Stimulated activated CD4-positive, alpha-beta T cell treated with anti-CD3 and anti-CD28 coated beads, Interleukin-12 subunit alpha, Interleukin-12 subunit beta, amount 100 ng/mL, for 48 hours (primary cell): ENCODE data around the gene CD101.

Experiments
- DNase-seq, 3 donors: peaks; one replicate each; pipeline ENCODE4 v3.0.0-alpha.2; 2020; ENCODE audit warnings: low read depth in 2 of 3, low spot score in 1 of 3

The CD101 gene

DNA sequence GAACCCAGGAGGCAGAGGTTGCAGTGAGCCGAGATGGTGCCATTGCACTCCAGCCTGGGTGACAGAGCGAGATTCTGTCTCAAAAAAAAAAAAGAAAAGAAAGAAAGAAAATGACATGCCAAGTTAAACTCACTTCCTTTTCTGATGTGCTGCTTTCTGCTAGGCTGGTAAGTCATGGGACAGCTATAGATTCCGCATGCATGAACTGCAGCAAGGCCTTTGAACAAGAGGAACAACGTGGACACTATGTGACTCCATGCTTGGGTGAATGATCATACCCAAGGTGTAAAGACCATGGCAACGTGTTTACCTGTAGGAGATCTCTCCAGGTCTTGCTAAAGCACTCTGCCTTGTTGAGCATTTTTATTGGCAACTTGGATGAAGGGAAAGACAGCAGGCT is 48.3 kb downstream of the CD101 start:
- no peak for DNase-seq

DNA sequence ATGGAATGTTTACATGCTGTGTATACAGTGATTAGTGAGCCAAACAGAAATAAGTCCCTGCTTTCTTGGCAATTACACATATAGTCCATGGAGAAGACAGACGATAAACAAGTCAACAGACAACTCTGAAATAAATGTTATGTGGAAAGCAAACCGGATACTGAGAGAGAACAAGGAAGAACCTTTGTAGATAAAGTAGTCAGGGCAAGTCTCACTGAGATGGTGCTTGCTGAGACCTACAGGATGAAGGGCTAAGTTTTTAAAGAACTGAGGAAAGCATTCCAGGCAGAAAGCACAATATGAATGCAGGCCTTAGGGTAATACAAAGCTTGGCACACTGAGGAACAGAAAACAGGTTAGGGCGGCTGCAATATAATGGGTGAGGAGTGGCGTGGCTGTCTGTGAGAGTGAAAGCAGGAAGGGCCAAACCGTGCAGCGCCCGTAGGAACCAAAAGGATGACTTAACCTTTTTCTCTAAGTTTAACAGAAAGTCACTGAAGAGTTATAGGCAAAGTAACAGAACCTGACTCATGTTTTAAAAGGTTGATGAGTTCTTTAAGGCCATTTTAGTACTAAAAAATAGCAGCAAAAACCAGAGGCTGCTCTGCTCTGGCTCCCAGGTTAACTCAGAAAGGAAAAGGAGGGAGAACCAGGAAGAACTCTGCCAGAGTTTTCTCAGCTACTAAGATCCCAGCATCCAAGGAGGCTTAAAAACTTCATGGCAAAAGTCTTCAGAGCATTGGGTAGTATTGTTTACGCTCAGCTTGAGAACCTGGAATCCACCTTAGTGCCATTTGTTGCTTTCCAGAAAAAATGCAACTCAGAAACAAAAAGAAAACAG is 49.9 kb downstream of the CD101 start:
- peak in 2 of 3 donors; percentile 20 for DNase-seq

DNA sequence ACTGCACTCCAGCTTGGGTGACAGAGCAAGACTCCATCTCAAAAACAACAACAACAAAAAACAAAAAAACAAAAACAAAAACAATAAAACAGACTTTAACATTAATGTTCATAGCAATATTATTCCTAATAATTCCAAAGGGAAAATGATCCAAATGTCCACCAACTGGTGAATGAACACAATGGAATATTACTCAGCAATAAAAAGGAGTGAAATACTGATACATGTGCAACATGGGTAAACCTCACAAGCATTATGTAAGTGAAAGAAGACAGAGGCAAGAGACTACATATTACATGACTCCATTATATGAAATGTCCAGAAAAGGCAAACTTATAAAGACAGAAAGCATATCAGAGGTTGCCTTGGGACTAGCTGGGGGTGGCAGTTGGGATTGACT is 52.5 kb downstream of the CD101 start:
- DNase-seq: no peak

DNA sequence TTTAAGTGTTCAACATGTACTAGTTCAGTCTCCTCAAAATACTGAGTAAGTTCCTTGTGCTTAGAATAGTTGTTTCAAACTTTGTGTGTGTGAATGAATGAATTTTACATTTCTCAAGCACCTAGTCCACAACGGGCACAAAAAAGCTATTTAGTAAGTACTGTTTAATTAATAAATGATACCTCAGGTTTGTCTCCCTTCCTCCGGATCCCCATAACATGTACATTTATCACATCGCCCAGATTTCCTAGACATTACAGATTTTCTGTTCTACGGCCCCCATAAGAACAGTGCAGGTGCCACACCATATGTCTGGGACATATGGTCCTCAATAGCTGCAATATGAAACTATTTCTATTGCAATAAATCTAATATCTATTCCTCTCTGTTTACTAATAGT is 57.2 kb downstream of the CD101 start:
- DNase-seq: no peak

DNA sequence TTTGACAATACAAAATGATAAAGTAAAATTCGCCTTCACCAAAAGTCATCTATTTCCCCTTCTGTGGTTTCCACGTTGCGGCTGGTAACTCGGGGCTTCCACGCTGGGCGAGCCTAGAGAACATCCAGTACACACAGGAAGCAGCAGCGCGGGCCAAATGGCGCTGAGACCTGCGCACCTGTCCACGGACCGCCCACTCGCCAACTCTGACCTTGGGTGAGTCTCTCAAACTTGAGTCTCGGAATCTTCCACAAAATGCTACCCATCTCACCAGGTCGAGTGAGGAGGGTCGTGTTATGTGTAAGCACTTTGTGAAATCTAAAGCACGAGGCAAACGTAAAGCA is 57.7 kb downstream of the CD101 start:
- peak; percentile 54 to 65 (median 60) for DNase-seq

DNA sequence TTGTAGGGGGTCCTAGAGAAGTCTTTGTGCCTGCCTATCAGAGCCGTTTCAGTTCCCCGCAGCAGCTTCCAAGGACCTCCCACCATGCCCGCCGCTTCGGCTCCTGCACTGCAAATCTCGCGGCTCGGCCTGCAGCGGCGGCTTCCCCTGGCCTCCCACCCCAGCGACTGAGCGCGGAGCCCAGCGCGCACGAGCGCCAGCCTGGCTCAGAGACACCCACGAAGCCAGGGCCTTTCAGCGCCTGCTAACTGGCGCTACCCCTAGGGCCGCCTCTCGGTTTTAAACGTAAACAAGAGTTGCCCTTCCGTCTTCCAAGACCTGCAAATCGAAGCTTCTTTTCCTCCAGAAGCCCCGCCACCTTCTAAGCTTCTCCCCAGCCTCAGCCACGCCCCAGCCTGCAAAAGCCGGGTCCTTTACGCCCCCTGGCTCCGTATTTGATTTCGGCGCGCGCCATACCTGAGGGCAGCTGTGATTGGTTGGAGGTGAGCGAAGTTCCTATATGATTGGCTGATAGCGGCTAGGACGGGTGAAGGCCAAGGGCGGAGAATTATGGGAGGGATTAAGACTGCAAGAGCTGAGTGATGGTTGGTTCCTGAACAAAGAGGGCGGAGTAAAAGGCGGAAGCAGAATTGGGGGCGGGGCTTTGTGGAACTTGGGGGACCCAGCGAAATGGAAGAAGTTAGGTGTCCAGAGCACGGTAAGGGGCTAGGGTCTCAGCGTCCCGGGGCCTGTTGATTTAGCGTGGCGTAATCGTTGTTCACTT is 58.3 kb downstream of the CD101 start, which contains the start of gene TTF2:
Gene TTF2, plus strand, starts transcription at position 649 of the 763 bp plus-strand sequence. Its CDS starts 21 bp downstream, at position 670.
- peak; percentile 94 to 96 (median 95) for DNase-seq

DNA sequence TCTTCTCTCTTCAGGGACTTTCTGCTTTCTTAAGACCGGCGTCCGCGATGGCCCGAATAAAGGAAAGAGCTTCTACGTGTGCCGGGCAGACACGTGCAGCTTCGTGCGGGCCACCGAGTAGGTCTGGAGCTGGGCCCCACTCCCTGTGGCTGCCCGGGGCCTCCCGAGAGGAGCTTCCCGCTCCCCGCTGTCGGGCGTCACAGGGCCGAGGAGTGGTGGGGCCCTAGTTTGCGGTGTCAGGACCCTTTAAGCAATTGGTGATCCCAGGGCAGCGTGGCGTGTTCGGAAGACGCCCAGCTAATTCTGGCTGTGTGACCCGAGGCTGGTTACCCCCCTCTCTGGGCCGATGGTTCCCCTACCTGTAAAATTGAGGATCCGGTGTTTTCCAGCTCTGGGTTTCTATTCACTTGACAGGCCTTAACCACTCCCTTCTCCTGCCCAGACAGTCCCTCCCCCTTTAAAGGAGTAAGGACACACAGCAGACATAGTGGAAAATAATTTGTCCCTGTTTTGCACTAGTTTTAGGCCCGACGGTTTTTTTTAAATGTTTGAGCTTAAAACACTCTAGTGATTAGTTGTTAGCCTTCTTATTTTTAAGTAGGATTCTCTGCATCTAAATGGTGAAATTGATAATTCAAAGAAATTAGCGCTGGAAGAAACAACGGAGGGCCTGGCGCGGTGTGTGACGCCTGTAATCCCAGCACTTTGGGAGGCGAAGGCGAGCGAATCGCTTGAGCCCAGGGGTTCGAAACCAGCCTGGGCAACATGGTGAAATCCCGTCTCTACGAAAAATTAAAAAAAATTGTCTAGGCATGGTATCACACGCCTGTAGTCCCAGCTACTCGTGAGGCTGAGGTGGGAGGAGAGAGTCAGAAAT is 59.1 kb downstream of the CD101 start:
- peak in 1 of 3 donors; percentile 15 for DNase-seq

DNA sequence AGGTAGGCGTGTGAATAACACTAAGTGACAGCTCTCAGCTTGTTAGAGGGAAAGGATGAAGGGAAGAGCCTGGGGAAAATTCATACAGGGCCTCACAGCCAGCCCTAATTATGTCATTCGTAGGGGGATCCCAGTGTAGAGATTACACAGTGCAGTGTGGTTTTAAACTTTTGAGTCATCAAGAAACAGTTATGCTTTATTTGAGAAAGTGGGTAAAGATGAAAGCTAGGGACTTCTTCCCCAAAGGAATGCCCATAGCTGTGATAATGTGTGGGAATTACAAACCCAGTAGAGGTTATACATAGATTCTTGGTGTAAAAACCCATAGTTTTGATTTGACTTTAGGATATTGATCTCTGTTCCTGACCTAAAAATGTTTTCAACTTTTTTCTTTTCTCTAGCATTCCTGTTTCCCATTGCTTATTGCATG is 60.4 kb downstream of the CD101 start:
- DNase-seq: peak in 1 of 3 donors; percentile 40

DNA sequence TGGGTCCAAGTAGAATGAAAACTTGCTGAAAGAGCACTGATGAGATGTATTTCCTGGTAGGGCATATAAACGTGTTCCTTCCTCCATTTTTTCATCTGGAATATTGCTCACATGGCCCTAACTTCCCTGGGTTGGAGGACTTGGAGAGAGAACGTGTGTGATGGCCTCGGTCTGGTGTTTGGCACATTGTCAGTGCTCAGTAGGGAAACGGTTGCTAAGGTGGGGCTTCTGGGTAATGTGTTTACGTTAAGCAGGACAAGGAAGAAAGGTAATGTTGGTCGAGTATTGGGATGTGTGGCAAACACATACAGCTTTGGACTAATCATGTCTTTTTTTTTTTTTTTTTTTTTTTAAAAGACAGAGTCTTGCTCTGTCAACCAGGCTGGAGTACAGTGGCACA is 64.8 kb downstream of the CD101 start:
- DNase-seq: no peak

DNA sequence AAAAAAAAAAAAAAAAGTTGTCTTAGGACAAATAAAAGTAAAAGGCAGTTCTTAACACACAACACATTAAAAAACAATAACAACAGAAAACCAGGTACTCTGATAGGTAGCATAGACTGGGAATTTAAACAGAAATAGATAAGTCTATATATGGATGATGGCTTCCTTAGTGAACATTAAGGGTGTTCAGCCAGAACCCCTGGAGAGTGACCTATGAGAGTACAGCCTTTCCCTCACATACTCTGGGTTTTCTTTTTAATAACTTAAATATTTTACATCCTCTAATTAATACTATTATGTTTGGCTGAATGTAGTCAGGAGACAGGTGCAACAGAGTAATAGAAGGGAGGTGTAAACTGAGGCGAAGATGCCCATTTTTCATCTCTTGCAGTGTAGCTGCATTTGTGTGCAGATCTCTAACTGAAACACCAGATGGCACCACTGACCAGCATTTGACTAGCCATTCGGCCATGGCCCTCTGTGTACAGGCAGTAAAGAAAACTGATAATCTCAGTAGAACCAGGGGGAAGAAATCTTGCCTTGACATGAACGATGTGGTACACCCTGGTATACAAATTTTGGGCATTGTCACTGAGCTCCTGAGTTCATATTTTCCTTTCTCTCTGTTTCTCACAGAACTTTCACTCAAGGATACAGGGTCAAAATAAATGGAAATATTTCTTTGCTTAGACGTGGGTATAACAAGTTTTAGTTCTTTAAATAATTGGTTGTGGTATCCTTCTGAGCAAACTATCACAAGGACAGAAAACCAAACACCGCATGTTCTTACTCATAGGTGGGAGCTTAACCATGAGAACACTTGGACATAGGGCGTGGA is 66.2 kb downstream of the CD101 start:
- no peak for DNase-seq

DNA sequence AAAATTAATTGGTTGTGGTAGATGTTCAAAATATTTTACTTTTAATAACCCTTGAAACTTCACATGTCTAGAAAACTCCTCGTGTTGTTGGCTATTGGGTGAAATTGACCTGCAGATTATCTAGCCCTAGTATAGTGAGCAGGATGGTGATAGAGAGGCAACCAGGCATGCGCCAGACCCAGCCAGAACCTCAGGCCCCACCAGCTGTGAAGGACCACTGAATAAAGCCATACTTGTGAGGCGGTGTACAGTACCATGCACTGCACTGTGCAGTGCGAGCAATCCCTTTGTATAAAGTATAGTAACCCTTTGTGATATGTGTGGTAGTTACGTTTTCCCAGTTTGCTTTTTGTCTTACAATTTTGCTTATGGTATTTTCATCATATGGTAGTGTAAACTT is 67.0 kb downstream of the CD101 start:
- no peak for DNase-seq

DNA sequence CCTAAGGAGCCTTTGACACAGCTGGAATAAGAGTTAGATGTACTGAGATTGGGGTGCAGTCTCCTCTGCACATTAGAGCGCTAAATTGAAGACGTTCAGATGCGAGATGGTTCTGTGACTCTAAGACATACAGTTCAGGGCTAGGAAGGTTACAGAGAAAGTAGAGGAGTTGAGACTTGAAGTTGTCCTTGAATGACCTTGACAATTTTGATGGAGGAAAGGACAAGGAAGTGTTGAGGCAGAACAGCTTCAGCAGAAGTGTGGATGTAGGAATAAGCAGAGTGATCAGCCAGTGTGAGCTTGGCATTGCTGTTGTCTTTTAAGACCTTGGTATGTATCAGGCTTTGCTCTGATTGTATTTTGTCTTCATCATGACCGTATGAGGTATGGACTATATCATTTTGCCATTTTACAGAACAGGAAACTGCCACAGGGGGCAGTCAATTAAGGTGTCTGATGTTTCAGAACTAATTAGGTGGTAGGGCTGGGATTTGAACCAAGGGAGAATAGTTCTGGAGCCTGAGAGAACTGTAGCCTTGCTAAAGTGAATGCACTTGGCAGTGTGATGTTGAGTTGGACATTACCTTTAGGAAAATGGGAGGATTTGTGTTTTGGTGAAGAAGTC is 67.8 kb downstream of the CD101 start:
- no peak for DNase-seq

DNA sequence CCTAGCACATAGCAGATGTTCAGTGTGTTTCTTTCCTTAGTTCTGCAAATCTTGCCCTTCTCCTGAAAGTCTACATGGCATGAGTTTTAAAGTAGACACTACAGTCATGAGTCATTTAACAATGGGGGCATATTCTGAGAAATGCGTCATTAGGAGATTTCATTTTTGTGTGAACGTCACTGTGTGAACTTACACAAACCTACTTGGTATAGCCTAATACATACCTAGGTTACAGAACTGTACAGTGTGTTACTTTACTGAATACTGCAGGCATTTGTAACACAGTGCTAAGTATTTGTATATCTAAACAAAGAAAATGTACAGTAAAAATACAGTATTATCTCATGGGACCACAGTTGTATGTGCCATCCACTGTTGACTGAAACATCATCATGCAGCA is 68.6 kb downstream of the CD101 start:
- DNase-seq: no peak

DNA sequence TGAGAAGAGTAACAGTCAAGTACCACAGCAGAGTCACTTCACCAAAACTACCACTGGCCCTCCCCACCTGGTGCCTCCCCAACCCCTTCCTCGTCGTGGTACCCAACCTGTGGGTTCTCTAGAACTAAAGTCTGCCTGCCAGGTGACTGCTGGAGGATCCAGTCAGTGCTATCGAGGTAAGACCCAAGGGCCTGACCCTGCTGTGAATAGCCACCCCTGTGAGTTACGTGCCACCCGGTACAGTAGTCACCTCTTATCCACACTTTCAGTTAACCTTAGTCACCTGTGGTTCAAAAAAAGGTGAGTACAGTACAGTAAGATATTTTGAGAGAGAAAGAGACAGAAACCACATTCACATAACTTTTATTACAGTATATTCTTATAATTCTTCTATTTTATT is 75.1 kb downstream of the CD101 start:
- DNase-seq: no peak

DNA sequence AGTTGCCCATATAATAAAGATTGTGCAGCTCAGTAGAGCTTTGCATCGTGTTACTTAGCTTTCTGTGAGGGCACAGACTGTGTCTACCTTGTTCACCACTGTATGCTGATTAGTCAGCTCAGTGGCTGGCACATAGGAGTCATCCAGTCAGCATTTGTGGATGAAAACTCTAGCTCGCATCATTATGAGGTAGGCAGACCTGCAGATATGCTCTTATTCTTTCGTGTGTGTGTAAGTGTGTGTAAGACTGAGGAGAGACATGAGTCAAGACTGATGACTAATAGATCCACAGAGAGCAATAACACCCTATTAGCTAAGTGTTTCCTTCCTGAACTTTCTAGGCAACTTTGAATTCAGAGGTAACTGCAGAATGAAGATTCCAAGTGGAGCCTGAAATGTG is 75.7 kb downstream of the CD101 start:
- peak; percentile 30 to 45 (median 38) for DNase-seq

DNA sequence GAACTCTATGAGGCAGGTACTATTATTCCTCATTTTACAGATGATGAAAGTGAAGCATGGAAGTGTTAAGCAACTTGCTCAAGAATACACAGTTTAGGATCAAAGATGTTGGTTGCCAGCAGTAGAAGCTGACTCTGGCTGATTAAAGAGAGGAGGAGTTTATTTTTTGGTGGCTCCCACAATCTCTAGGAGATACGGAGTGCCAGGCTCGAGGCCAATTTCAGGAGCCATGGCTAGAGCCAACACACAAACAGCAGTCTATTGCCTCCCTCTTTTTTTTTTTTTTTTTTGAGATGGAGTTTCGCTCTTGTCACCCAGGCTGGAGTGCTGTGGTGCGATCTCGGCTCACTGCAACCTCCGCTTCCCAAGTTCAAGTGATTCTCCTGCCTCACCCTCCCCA is 78.2 kb downstream of the CD101 start:
- DNase-seq: no peak

DNA sequence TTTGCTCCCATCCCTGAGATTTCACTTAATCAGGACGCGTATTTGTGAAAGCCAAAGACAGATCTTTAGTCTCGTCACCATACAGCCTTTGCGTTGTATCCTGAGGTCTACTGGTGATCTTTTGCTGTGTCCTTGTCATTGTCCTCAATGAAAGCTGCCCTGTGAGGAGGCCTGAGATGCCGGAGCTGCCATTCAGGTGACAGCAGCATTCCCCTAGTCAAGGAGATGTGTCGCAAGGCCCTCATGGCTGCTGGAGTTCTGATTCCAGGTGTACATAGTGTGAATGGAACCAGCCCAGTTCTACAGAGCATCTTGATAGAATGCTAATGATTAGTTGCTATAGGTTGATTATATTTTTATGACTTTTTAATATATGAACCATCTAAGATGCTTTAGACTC is 82.7 kb downstream of the CD101 start:
- DNase-seq: no peak
